Dedifferentiated amniotic fluid mesenchymal stem cell (primary cell): Measurements from ENCODE around the gene CABLES1.

Experiments used
- DNase-seq: peaks from one replicate; pipeline ENCODE4 v3.0.0-alpha.2; 2016; ENCODE audit errors: extremely low spot score

CABLES1 gene

DNA sequence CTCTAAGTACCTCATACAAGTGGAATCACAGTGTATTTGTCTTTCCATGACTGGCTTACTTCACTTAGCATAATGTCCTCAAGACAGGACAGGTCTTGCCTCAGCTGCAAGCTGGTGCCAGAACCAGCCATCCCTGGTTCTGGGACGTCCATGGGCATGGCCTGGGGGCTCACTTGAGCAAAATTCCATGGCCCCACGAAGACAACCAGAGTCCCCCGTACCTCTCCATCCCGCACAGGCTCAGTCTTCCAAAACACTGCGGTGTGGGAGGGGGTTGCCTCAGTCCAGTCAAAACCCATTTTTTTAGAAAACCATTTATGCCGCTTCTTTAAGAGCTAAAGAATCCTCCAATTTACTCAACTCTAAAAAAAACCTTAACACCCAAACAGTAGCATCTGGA is 21.7 kb upstream of the CABLES1 start:
- DNase-seq, result no peak

DNA sequence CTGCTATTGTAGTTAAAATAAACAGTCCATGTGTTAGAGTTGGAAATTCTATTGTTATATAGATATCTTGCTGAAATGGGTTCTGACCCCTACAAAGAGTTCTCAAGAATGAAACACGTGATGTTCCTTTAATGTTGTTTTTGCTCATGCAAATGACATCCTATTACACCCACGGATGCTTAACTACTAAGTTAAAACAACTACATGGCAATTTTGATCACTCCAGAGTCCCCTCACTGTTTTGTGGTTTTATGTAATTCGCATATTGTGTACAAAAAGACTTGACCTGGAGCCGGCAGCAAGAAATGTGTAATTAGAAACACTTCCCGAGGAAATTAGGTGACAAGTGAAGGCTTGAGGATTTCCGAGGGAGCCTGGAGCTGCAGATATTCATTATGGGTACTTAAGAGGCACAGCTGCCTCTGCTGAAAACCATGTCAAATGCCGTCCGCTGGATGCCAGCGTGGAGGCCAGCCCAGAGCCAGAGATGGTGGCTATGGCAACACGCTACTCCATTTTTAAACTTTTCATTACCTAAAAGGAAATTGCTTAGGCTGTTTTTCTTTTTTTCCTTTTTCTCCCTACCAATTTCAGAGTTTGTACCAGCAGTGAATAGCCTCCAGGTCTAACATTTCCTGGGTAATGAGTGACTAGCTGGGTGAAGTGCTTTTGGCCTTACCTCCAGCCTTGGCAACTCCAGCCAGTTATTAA is 21.0 kb upstream of the CABLES1 start:
- DNase-seq, result no peak

DNA sequence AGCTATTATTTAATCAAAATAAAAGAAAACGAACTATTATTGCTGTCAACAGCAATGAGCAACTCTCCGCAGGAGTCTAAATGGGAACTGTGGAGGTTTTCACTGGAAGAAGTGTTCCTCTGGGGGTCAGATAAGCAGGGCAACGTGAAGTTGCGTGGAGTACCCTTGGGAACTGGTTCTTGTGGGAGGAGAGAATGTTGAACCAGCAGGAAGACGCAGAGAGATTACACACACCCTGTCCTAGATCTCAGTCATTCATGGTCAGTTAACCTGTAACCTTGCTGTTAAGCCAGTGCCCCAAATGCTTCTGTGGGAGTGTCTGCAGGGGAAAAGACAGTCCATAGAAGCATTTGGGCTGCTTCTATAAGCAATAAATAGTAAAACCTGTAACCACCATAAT is 20.4 kb upstream of the CABLES1 start:
- DNase-seq, result no peak

DNA sequence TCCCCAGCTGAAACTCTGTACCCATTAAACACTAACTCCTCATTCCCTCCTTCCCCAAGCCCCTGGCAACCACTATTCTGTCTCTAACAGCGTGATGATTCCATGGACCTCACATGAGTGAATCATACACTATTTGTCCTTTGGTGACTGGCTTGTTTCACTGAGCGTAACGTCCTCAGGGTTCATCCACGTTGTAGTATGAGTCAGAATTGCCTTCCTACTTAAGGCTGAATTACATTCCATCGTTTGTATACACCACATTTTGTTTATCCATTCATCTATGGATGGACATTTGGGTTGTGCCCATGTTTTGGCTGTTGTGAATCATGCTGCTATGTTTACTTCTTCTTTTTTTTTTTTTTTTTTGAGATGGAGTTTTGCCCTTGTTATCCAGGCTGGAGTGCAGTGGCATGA is 19.6 kb upstream of the CABLES1 start:
- DNase-seq, result peak; percentile 95

DNA sequence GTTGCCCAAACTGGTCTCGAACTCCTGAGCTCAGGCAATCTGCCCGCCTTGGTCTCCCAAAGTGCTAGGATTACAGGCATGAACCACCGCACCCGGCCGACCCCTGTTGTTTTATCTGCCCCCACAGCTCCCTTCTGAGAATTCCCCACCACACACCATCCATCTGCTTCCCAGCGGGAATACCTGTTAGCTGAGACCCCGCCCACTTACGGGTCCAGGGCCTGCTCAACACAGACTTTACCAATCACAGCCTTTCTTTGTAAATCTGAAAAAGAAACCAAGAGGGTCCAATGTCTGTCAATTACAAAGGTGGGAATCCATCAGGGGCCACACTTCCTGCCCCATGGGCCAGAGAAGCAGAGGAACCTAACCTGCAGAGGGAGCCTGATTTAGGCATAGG is 14.2 kb upstream of the CABLES1 start:
- DNase-seq, result no peak

DNA sequence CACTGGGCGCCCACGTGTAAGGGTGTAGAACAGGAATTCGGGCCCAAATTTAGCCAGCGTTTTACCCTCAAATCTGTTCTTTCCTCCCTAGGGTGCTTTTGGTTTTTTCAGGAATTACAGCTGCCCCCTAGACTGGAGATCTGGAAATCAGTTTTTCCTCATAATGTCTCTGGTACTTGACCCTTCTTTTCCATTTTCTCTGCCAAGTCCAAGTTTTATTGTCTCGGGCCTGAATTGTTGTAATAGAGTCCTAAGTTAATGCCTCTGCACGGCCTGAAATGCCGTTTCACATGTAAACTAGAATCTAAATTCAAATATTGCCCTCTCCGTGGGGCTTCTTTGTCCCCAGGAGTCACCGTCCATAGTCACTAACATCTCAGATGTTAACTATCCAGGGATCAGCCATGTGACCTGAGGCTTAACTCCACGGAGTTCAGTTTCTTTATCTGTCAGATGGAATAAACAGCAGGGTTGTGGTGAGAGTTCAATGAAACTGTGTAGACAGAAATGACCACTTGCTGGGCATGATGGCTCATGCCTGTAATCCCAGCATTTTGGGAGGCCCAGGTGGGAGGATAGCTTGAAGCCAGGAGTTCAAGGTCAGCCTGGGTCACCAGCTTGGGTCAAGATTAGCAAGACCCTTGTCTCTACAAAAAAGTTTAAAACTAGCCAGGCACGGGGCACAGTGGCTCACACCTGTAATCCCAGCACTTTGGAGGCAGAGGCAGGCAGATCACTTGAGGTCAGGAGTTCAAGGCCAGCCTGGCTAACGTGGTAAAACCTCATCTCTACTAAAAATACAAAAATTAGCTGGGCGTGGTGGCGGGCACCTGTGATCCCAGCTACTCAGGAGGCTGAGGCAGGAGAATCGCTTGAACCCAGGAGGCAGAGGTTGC is 12.7 kb upstream of the CABLES1 start:
- no peak for DNase-seq

DNA sequence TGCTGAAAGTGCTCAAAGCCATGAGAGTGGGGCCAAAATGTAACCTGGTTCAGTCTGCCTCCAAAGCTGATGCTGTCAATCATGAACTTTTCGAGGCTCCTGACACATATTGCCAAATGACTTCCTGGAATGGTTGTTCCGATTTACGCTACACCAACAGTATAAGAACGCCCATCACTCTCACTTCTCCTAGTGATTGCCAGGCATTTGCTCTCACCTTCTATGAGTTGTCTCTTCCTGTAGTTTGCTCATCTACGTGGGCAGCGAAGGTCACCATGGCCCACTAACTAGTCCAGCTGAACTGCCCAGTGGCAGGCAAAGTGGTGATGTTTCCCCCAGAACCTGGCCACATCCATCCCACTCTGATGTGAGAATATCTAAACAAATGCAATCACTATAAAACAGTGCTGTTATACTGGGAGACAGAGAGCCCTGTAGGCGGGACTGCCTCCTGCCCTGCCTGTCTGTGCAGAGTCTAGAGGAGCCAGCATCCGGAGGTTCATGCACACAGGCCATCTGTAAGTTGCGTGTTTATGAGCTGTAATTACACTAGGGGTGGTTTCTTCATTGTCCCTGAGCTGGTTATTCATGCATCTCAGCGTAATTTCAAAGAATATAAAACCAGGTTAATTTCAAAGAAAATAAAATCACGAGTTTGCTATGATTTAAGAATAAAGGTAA is 8.8 kb upstream of the CABLES1 start:
- no peak for DNase-seq

DNA sequence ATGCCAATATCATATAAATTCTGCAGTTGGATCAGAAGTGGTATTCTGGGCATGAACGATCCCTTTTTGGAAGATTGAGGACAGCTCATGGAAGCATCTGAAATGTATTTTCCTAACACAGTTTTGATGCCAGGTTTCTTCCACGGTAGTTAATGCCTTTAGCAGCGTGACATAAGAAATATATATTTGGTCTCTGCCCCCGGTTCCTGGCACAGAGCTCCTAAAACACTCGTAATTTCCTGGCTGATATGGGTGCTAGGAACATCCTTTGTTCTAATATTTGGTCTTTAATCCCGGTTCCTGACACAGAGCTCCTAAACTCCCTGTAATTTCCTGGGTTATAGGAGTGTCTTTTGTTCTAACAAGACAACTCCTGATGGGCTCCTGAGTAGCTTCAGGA is 8.2 kb upstream of the CABLES1 start:
- no peak for DNase-seq

DNA sequence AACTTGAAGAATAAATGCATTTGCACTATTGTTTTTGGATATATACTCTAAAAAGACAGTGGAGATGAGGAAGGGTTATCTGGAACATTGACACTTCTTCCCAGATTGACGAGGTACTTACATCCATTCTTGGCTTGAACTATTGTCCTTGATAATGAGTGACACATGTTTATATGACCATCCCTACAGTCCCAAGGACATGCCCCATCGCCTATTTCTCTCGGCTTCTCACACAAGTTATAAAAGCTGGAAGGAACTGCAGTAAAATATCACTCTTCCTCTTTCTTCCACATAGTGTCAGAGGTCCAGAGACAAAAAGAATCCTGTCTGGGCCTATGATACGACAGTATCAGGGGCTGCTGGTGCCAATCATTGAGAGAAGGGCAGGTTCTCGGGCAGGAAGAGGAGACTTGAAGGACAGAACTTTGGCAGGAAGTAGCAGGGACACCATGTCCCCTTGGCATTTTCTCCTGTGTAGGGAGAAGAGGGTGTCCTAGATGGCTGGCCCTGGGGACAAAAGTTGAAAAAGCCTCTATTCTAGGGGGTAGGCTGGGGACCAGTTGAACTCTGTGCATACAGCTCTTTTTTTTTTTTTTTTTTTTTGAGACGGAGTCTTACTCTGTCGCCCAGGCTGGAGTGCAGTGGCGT is 5.8 kb upstream of the CABLES1 start:
- no peak for DNase-seq

DNA sequence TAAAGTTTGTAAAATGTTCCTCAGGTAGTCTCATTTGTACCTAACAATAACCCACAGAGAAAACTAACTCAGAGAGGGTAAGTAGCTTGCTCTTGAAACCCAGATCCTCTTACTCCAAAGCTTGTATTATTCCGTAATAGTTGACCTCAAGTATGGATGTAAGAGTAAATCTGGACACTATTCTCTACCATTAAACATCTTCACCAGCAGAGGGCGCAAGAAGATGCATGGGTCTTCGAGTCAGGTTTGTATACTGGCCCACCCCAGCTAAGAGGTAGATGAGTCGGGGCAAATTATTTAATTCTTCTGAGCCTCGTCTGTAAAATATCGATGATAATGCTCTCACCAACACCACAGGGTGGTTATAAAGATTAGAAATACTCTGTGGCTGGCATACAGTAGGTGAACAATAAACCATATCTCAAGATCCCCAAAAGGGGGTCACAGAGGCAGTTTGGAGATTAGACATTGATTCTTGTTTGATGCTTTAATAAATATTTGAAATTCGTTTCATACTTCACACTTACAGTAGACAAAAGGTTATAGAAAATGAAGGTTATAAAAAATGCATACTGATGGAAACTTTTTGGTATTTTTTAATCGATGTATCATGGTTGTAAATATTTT is 3.5 kb upstream of the CABLES1 start:
- DNase-seq, result peak; percentile 71

DNA sequence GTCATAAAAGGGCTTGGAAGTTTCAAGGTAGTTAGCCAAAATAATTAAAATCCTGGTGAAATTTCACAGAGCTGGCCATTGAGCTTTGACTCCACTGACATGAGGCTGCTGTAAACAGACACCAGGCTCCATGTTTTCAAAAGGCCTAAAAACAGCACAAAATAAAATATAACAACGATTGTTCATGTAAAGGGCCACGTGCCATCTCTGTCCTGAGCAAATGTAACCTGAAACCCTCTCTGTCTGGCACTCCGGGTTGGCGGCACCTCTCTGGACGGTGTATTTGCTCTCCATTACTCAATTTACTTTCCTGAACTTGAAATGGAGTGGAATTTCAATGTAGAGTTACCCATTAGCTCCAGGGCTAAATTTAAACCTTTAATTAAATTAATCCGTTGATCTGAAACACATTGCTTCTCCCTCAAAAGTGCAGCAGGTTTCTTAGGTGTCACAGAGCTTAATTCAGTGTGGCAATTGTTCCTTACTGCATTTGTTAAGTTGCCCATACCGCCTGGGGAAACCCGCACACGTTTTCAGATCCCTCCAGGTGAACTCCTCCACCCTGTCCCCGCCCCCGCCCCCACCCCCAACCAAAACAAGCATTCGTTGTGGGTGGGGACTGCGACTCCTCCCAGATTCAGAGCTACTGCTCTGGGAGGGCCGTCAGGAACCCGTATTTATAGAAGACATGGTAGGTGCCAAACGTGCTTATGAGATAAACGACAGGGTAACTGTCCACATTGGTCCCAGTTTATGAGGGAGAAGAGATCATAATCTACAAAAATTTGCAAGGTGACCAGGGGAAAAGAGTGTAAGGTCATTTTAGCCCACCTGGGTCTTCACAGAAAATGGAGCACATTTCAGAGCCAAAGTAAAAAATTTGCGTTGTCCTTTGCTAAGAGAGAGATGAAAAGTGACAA is 1.2 kb upstream of the CABLES1 start:
- DNase-seq, result no peak

DNA sequence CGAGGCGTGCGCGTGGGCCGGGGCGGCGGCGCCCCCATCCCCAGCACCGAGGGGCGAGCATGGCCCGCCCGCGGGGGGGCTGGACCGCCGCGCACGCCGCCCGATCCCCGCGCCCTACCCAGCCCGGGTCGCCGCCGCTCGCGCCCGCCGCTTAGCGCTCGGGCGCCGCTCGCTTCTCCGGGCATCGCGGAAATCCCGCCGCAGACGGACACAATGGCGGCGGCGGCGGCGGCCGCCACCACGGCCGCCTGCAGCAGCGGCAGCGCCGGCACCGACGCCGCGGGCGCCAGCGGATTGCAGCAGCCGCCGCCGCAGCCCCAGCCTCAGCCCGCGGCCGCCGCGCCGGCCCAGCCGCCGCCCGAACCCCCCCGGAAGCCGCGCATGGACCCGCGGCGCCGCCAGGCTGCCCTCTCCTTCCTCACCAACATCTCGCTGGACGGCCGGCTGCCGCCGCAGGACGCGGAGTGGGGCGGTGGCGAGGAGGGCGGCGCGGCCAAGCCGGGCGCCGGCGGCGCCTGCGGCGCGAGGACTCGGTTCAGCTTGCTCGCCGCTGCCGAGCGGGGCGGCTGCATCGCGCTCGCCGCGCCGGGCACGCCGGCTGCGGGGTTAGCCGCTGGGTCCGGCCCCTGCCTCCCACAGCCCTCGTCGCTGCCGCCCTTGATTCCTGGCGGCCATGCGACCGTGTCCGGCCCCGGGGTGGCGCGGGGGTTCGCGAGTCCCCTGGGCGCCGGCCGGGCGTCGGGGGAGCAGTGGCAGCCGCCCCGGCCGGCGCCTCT is 453 bp downstream of the CABLES1 start:
- no peak for DNase-seq

DNA sequence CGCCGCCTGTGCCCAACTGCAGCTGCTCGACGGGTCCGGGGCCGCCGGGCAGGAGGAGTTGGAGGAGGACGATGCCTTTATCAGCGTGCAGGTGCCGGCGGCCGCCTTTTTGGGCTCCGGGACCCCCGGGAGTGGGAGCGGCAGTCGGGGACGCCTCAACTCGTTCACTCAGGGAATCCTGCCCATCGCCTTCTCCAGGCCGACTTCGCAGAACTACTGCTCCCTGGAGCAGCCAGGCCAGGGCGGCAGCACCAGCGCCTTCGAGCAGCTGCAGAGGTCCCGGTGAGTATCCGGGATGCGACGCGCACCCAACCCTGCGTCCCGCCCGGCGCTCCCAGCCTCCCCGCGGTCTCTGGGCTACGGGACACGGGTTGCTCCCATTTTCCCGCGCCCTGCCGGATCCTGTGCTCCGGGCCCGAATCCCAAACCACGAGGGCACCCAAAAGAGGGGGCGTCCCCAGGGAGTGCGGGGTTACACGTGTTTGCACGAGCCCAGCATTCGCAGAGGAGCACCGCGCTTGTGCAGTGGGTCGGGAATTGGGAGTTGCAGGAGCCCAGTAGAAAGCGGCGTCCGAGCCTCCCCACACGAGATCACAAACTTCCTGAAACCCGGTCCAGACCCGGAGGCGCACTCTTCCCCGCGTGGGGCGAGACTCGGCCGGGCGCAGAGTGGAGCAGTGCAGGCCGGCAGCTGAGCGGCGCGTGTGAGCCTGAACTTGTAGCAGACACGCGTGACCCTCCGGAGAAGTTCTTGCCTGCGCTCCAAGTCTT is 1.2 kb downstream of the CABLES1 start:
- no peak for DNase-seq

DNA sequence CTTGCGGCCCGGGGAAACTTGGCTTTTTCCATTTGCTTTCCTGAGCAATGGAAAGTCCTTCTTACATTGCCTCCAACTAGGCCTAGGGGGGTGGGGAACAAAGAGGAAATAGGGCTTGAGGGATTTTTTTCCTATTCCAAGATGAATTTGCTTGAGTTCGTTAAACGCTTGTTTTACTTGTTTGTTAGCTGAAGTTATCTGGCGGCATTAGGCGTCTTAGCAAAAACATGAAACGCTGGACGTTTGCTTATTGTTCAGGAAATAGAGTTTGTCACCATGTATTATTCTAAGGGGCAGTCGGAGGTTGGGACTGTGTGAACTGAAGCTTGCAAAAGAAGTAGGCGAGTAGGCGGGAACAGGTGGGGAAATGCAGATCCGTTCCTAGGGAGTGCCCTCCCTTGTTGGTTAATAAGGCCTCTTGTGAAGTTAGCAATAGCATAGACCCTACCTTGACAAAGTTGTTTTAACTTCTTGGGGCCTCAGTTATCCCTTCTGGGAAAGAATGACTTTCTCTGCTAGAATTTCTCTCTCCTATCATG is 1.9 kb downstream of the CABLES1 start:
- DNase-seq, result no peak

DNA sequence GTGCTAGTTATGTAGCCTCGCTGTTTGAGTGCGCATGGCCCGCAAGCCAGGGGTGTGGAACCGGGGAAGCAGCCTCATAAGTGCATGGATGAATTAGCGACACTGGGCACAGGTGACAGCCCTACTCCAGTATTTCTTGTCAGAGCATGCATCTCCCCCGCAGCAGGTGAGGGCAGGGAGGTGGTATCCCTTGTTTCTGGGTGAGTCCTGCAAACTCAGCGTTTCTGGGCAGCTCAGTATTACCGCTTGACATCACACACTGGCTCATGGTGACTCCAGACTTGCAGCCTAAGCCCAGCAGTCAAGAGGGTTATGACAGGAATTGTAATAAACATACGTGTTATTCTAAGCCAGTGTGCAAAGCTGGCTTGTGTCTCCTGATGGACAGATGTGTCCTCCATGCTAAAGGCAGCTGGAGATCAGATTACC is 2.5 kb downstream of the CABLES1 start:
- no peak for DNase-seq

DNA sequence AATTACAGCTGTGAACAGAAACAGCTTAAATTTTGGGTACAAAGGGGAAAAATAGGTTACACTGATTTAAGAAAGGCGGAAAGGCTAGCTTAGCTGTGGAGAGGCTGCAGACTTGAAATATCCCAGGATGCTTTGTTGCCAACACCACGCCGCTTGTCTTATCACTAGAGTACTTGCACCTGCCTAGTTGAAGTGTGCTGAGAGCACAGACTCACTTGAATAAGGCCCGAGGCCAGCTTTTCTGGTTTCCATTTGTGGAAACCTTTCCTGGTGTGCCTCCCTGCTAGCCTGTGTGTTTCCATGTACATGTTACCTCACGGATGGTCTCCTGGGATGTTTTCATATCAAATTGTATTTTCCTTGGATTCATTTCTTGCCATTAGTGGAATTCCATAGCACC is 3.2 kb downstream of the CABLES1 start:
- DNase-seq, result no peak

DNA sequence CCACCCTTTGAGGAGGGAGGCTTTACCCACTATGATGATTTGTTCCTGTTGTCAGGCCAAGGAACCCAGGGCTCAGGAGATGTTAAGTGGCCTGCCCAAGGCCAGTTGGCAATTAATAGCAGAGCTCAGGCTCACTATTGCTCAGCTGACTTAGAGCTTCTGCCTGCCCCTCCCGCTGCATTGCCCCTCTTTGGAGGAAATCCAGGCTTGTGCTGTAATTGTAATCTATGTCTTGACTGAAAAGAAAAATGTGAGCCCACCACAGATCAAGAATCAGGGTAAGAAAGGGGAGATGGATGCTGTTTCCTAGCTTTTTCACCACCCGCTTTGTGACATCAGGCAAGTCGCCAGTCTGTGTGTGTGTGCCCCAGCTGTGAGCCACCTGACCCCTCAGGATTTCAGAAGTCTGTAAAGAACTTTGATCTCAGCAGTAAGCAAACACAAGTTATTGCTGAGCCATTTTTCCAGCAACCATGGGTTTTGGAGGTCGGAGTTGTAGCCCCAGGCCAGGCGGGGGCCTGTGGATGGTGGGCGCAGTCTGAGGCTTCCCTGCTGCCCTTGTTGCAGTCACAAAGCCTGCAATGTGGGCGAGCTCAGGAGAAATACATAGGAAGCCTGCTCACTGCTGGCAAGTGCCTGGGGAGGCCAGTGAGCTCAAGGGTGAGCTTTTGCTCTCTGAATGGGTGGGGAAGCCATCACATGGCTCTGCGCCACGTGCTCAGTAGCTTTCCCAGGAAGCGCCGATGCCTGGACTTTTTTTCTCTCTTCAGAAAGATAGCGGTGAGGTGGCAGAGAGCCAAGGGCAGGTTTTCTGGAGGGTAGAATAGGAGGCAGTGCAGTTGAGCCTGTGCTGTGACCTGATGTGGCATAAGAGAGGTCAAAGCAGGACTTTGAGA is 6.1 kb downstream of the CABLES1 start:
- DNase-seq, result no peak
